OCI-LY1 (cell line): ENCODE results near the gene CAPN14.

ENCODE experiments used
- H2AFZ ChIP-seq: fragments of 200-600 bp; sonication (generic), shearing (Covaris generic); 2 replicates; pipeline ENCODE4 v1.6.0; 2014; ENCODE audit warnings: antibody characterized with exemption, mild to moderate bottlenecking, low read length
- H3F3A ChIP-seq: fragments of 200-600 bp; sonication (generic), shearing (Covaris generic); 2 replicates; pipeline ENCODE4 v1.6.0; 2014; ENCODE audit warnings: mild to moderate bottlenecking, antibody characterized with exemption, low read length, moderate library complexity; ENCODE audit not compliant: insufficient read depth
- H3K27ac ChIP-seq: fragments of 200-600 bp; sonication (generic); 2 replicates; pipeline ENCODE4 v1.5.1; 2014; ENCODE audit warnings: low read length, mixed run types, mild to moderate bottlenecking, low read depth; ENCODE audit not compliant: poor library complexity, severe bottlenecking
- H3K27me3 ChIP-seq: fragments of 200-600 bp; sonication (generic); 2 replicates; pipeline ENCODE4 v1.6.0; 2014; ENCODE audit warnings: antibody characterized with exemption, mild to moderate bottlenecking, low read length, moderate library complexity; ENCODE audit not compliant: insufficient read depth
- H3K36me3 ChIP-seq: fragments of 200-600 bp; sonication (generic); 2 replicates; pipeline ENCODE4 v1.6.1; 2014; ENCODE audit warnings: mild to moderate bottlenecking, antibody characterized with exemption, low read length, moderate library complexity, mixed read lengths; ENCODE audit not compliant: insufficient read depth
- H3K4me1 ChIP-seq: fragments of 200-600 bp; sonication (generic); 2 replicates; pipeline ENCODE4 v1.5.1; 2014; ENCODE audit warnings: mild to moderate bottlenecking, low read length, moderate library complexity; ENCODE audit not compliant: insufficient read depth, severe bottlenecking
- H3K4me2 ChIP-seq: fragments of 200-600 bp; sonication (generic), shearing (Covaris generic); 2 replicates; pipeline ENCODE4 v1.6.1; 2014; ENCODE audit warnings: low read length
- H3K4me3 ChIP-seq: fragments of 200-600 bp; sonication (generic); 2 replicates; pipeline ENCODE4 v1.5.1; 2014; ENCODE audit warnings: low read length, low read depth, mild to moderate bottlenecking, mixed read lengths; ENCODE audit not compliant: poor library complexity, severe bottlenecking
- H3K79me2 ChIP-seq: fragments of 200-600 bp; shearing (Covaris generic); 2 replicates; pipeline ENCODE4 v1.6.1; 2016; ENCODE audit warnings: mixed run types, low read length, mixed read lengths; ENCODE audit not compliant: insufficient read depth
- H3K9ac ChIP-seq: fragments of 200-600 bp; sonication (generic), shearing (Covaris generic); 2 replicates; pipeline ENCODE4 v1.6.1; 2014; ENCODE audit warnings: mild to moderate bottlenecking, low read length, mixed read lengths
- H3K9me2 ChIP-seq: fragments of 200-600 bp; sonication (generic), shearing (Covaris generic); 2 replicates; pipeline ENCODE4 v1.6.1; 2014; ENCODE audit warnings: low read depth, mild to moderate bottlenecking, low read length, mixed read lengths
- H3K9me3 ChIP-seq: fragments of 200-600 bp; shearing (Covaris generic); 2 replicates; pipeline ENCODE4 v1.6.1; 2014; ENCODE audit warnings: low read length, mixed read lengths
- H4K20me1 ChIP-seq: fragments of 200-600 bp; sonication (generic), shearing (Covaris generic); 2 replicates; pipeline ENCODE4 v1.6.0; 2016; ENCODE audit warnings: mild to moderate bottlenecking, low read length; ENCODE audit not compliant: insufficient read depth
- EZH2 ChIP-seq: fragments of 200-600 bp; sonication (generic), shearing (Covaris generic); IDR thresholded peaks from 2 replicates; pipeline ENCODE4 v1.8.0; 2017; ENCODE audit warnings: borderline replicate concordance, mixed run types, mild to moderate bottlenecking, antibody characterized with exemption, low read length, moderate library complexity, mixed read lengths
- TF ChIP-seq, protein P1 (sequence below): fragments of 200-600 bp; sonication (generic), shearing (Covaris generic); IDR thresholded peaks from 2 replicates; pipeline ENCODE4 v1.5.1; 2017; ENCODE audit warnings: mild to moderate bottlenecking, antibody characterized with exemption, low read length, moderate library complexity, mixed read lengths

Gene CAPN14

DNA sequence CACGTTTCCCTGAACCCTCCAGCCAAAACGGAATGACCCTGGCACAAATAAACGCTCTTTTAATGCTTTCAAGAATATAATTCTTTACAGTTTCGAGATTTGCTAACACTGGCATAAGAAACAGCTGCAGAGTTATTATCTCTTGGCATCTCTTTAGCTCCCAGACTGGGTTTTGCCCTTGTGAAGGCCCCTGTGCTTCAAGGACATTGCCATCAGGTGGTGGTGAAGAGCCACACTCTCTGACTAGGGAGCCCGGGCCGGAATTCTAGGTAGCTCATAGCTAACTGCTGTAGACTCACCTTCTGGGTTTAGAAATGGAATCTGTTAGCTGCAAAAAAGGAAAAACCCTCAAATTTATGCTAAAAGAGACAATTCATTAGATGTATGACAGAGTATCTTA lies 65.8 kb downstream of the CAPN14 start:
- TF ChIP-seq, protein P1, sequence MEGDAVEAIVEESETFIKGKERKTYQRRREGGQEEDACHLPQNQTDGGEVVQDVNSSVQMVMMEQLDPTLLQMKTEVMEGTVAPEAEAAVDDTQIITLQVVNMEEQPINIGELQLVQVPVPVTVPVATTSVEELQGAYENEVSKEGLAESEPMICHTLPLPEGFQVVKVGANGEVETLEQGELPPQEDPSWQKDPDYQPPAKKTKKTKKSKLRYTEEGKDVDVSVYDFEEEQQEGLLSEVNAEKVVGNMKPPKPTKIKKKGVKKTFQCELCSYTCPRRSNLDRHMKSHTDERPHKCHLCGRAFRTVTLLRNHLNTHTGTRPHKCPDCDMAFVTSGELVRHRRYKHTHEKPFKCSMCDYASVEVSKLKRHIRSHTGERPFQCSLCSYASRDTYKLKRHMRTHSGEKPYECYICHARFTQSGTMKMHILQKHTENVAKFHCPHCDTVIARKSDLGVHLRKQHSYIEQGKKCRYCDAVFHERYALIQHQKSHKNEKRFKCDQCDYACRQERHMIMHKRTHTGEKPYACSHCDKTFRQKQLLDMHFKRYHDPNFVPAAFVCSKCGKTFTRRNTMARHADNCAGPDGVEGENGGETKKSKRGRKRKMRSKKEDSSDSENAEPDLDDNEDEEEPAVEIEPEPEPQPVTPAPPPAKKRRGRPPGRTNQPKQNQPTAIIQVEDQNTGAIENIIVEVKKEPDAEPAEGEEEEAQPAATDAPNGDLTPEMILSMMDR = no peak
- TF ChIP-seq EZH2 = no peak
- H3K36me3 ChIP-seq = no peaks in the 10 kb centered on the region

GRCh38 chr2:31150120-31150670 lies 67.1 kb downstream of the CAPN14 start:
- H3K9ac ChIP-seq = no peak overlapping the region

More for the DNA sequence above, 65.8 kb downstream of the CAPN14 start:
- Histone ChIP-seq H3K79me2 (no peaks in the 10 kb centered on the region), H3F3A (no peaks in the 10 kb centered on the region), H3K9ac (no peak overlapping the region), H3K27ac (no peak overlapping the region), H2AFZ (no peak overlapping the region), H3K27me3 (no peaks in the 10 kb centered on the region), H3K9me3 (no peaks in the 10 kb centered on the region), H3K9me2 (no peaks in the 10 kb centered on the region), H3K4me1 (no peaks in the 10 kb centered on the region), H3K4me2 (no peak overlapping the region), H4K20me1 (no peaks in the 10 kb centered on the region), H3K4me3 (no peak overlapping the region)

DNA sequence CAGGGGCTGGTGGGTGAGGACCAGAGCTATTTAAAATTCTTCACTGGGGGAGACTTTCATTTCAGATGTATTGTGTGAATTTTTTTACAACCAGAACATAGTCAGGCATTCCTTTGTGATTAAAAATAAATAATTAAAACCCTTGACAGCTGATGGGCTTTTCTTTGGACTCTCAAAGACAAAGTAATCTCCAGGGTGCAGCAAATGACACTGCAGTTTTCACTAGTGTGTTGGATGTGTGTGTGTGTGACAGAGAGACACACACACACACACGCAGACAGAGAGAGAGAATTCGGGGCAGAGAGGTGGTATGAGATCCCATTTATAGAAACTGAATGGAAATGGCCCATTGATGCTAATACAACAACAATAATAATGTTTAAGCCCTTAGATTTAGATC lies 68.8 kb downstream of the CAPN14 start:
- Histone ChIP-seq H2AFZ (no peak overlapping the region), H3K9ac (no peak overlapping the region), H3K4me1 (no peaks in the 10 kb centered on the region), H3F3A (no peaks in the 10 kb centered on the region), H3K79me2 (no peaks in the 10 kb centered on the region), H3K27me3 (no peaks in the 10 kb centered on the region), H3K4me2 (no peak overlapping the region), H3K9me3 (no peaks in the 10 kb centered on the region), H3K9me2 (no peaks in the 10 kb centered on the region), H3K36me3 (no peaks in the 10 kb centered on the region), H4K20me1 (no peaks in the 10 kb centered on the region), H3K27ac (no peak overlapping the region), H3K4me3 (no peak overlapping the region)
- no peak for TF ChIP-seq EZH2
- TF ChIP-seq, protein P1 = no peak

More at GRCh38 chr2:31150120-31150670, 67.1 kb downstream of the CAPN14 start:
- Histone ChIP-seq H3K9me2 (no peaks in the 10 kb centered on the region), H2AFZ (no peak overlapping the region), H3K36me3 (no peaks in the 10 kb centered on the region), H3K4me1 (no peaks in the 10 kb centered on the region), H3K4me3 (no peak overlapping the region), H3K4me2 (no peak overlapping the region), H3F3A (no peaks in the 10 kb centered on the region), H3K9me3 (no peaks in the 10 kb centered on the region), H4K20me1 (no peaks in the 10 kb centered on the region), H3K27ac (no peak overlapping the region), H3K27me3 (no peaks in the 10 kb centered on the region), H3K79me2 (no peaks in the 10 kb centered on the region)
- TF ChIP-seq, protein P1 = no peak
- TF ChIP-seq EZH2 = no peak
